HT1080 (cell line): ENCODE measurements around the gene TNIP2. TPM values are rescaled to one million over a fixed set of nuclear protein-coding genes. Genes with fewer than 3 reads are reported as not detected.
"Not testable (repeated sequence)": the region's sequence is repeated elsewhere in the genome, so short reads cannot be mapped to it uniquely, and the experiment has no call there.

ENCODE experiments used
- DNase-seq: peaks from one replicate; pipeline ENCODE4 v3.0.0-alpha.2; 2015; ENCODE audit warnings: low read depth
- total RNA-seq: library from RNA; depleted of rRNA; stranded (reverse); fragments of >200 nt; shearing (Covaris generic); gene quantifications from 2 replicates; pipeline ENCODE4 v1.2.3, GENCODE V29; 2014

Gene TNIP2
- total RNA-seq, 1 experiment from 2014 or later: 62.4 TPM

- no peak for DNase-seq
Observed at GRCh38 chr4:2771264-2771663, 15.1 kb upstream of the TNIP2 start.

GRCh38 chr4:2768921-2769336 is 12.8 kb upstream of the TNIP2 start:
- no peak for DNase-seq

GRCh38 chr4:2768124-2768523 is 12.0 kb upstream of the TNIP2 start:
- no peak for DNase-seq

GRCh38 chr4:2767705-2768074 is 11.6 kb upstream of the TNIP2 start:
- no peak for DNase-seq

GRCh38 chr4:2767046-2767704 is 11.0 kb upstream of the TNIP2 start:
- DNase-seq: no peak

- no peak for DNase-seq
Observed at GRCh38 chr4:2765832-2766526, 9.8 kb upstream of the TNIP2 start.

GRCh38 chr4:2763511-2763967 is 7.4 kb upstream of the TNIP2 start:
- no peak for DNase-seq

- DNase-seq: not testable (repeated sequence)
Observed at GRCh38 chr4:2762486-2763370, 6.6 kb upstream of the TNIP2 start.

- DNase-seq: no peak
Observed at GRCh38 chr4:2762048-2762447, 5.9 kb upstream of the TNIP2 start.

- DNase-seq: peak; percentile 30
Observed at GRCh38 chr4:2761035-2761923, 5.1 kb upstream of the TNIP2 start.

- no peak for DNase-seq
Observed at GRCh38 chr4:2757426-2757825, 1.3 kb upstream of the TNIP2 start.

- no peak for DNase-seq
Observed at GRCh38 chr4:2756691-2757350, 685 bp upstream of the TNIP2 start.

GRCh38 chr4:2754848-2755819 is 1.0 kb downstream of the TNIP2 start:
- no peak for DNase-seq

GRCh38 chr4:2753436-2753835 is 2.7 kb downstream of the TNIP2 start:
- DNase-seq: no peak

GRCh38 chr4:2750719-2751605 is 5.2 kb downstream of the TNIP2 start:
- DNase-seq: no peak

- no peak for DNase-seq
Observed at GRCh38 chr4:2746891-2747695, 9.0 kb downstream of the TNIP2 start.
